Stimulated activated CD8-positive, alpha-beta memory T cell treated with anti-CD3 and anti-CD28 coated beads, Interleukin-15, amount 100 ng/mL, for 4 hours (primary cell): ENCODE data around the gene SUGCT.
"Not testable (repeated sequence)": the region's sequence is repeated elsewhere in the genome, so short reads cannot be mapped to it uniquely, and the experiment has no call there.

ENCODE experiments used
- DNase-seq, 2 donors: peaks; one replicate each; pipeline ENCODE4 v3.0.0-alpha.2; 2020; ENCODE audit warnings: low read depth in 2 of 2

Gene SUGCT

GRCh38 chr7:40263752-40264390, 129.1 kb downstream of the SUGCT start:
- no peak for DNase-seq

GRCh38 chr7:40267583-40267982, 132.8 kb downstream of the SUGCT start:
- DNase-seq, result no peak

GRCh38 chr7:40268810-40269209, 134.0 kb downstream of the SUGCT start:
- DNase-seq, result not testable (repeated sequence)

- DNase-seq, result no peak
These were observed 141.3 kb downstream of the SUGCT start for GRCh38 chr7:40276061-40276460.

GRCh38 chr7:40279991-40280390, 145.2 kb downstream of the SUGCT start:
- no peak for DNase-seq

GRCh38 chr7:40282858-40283257, 148.1 kb downstream of the SUGCT start:
- DNase-seq, result no peak

- DNase-seq, result no peak
These were observed 148.6 kb downstream of the SUGCT start for GRCh38 chr7:40283391-40283790.

- DNase-seq, result no peak
These were observed 154.0 kb downstream of the SUGCT start for GRCh38 chr7:40288827-40289226.

- no peak for DNase-seq
These were observed 163.0 kb downstream of the SUGCT start for GRCh38 chr7:40297741-40298311.

GRCh38 chr7:40298421-40298820, 163.6 kb downstream of the SUGCT start:
- no peak for DNase-seq

GRCh38 chr7:40299097-40299496, 164.3 kb downstream of the SUGCT start:
- DNase-seq, result no peak

GRCh38 chr7:40300146-40300670, 165.4 kb downstream of the SUGCT start:
- no peak for DNase-seq

GRCh38 chr7:40301486-40302068, 166.8 kb downstream of the SUGCT start:
- no peak for DNase-seq

GRCh38 chr7:40303996-40304395, 169.2 kb downstream of the SUGCT start:
- DNase-seq, result no peak

- no peak for DNase-seq
These were observed 170.4 kb downstream of the SUGCT start for GRCh38 chr7:40305229-40305628.

- DNase-seq, result no peak
These were observed 171.2 kb downstream of the SUGCT start for GRCh38 chr7:40306025-40306424.

- DNase-seq, result no peak
These were observed 171.8 kb downstream of the SUGCT start for GRCh38 chr7:40306596-40306995.

GRCh38 chr7:40310258-40310657, 175.5 kb downstream of the SUGCT start:
- DNase-seq, result no peak

- no peak for DNase-seq
These were observed 176.5 kb downstream of the SUGCT start for GRCh38 chr7:40311307-40311706.

GRCh38 chr7:40315277-40315676, 180.5 kb downstream of the SUGCT start:
- DNase-seq, result no peak

- DNase-seq, result no peak
These were observed 181.4 kb downstream of the SUGCT start for GRCh38 chr7:40316176-40316575.

GRCh38 chr7:40324914-40325313, 190.1 kb downstream of the SUGCT start:
- no peak for DNase-seq

GRCh38 chr7:40327113-40327512, 192.3 kb downstream of the SUGCT start:
- no peak for DNase-seq
